HEK293 (cell line): ENCODE data around the gene GZF1.
A peak's percentile ranks its signal among the peaks of the same experiment; 100 is the strongest.

Experiments
- CTCF ChIA-PET: fragments of 350-600 bp; formaldehyde crosslinking; extraction: SDS; loops from one replicate; lab custom pipeline; 2021; ENCODE audit warnings: antibody characterized with exemption; lab: Yijun Ruan, JAX
- POLR2A ChIA-PET: fragments of 300-600 bp; formaldehyde crosslinking; extraction: SDS; loops from one replicate; lab custom pipeline; 2020; ENCODE audit warnings: antibody characterized with exemption, inconsistent platforms; lab: Yijun Ruan, JAX
- H3K27ac ChIP-seq: fragments of 200-500 bp; sonication (Bioruptor generic); 2 replicates; pipeline ENCODE4 v1.5.1; 2014; ENCODE audit warnings: low read depth, low read length, control low read depth, inconsistent platforms; ENCODE audit errors: extremely low read depth
- H3K36me3 ChIP-seq, 2 experiments: fragments of 200-500 bp in 1 of 2; sonication (Bioruptor generic) in 1 of 2; 1 replicate in 1 of 2; 2 replicates in 1 of 2; pipeline ENCODE4 v1.5.1; 2014 to 2017; ENCODE audit warnings: inconsistent platforms in 2 of 2, low read length in 2 of 2; ENCODE audit not compliant: control insufficient read depth in 2 of 2, insufficient read depth in 1 of 2
- H3K4me1 ChIP-seq: fragments of 200-500 bp; sonication (Bioruptor generic); 2 replicates; pipeline ENCODE4 v1.5.1; 2014; ENCODE audit warnings: mild to moderate bottlenecking, low read length, inconsistent platforms; ENCODE audit not compliant: control insufficient read depth, insufficient read depth
- H3K4me3 ChIP-seq: 2 replicates; pipeline ENCODE4 v1.5.1; 2011; ENCODE audit warnings: low read depth, mild to moderate bottlenecking, control low read depth, low read length, moderate library complexity
- H3K9me3 ChIP-seq: fragments of 200-500 bp; sonication (Bioruptor generic); 2 replicates; pipeline ENCODE4 v1.5.1; 2014; ENCODE audit warnings: low read depth, low read length, inconsistent platforms; ENCODE audit not compliant: control insufficient read depth, insufficient read depth
- GFI1B ChIP-seq: fragments of 450-650 bp; formaldehyde crosslinking; IDR thresholded peaks from 2 replicates; pipeline ENCODE4 v1.5.1; 2016; ENCODE audit warnings: missing biosample characterization, missing genetic modification characterization
- IKZF3 ChIP-seq: fragments of 450-650 bp; IDR thresholded peaks from 2 replicates; pipeline ENCODE4 v1.5.0; 2018; ENCODE audit warnings: missing biosample characterization, mild to moderate bottlenecking, missing genetic modification characterization, moderate library complexity
- KLF9 ChIP-seq: fragments of 450-650 bp; formaldehyde crosslinking; IDR thresholded peaks from 2 replicates; pipeline ENCODE4 v1.5.1; 2016; ENCODE audit warnings: missing biosample characterization, missing genetic modification characterization, low read depth
- MZF1 ChIP-seq: fragments of 450-650 bp; formaldehyde crosslinking; IDR thresholded peaks from 2 replicates; pipeline ENCODE4 v1.5.1; 2017; ENCODE audit warnings: missing biosample characterization, missing genetic modification characterization, borderline replicate concordance
- PATZ1 ChIP-seq: fragments of 450-650 bp; formaldehyde crosslinking; IDR thresholded peaks from 2 replicates; pipeline ENCODE4 v1.5.1; 2016; ENCODE audit warnings: missing biosample characterization, missing genetic modification characterization
- RBAK ChIP-seq: fragments of 450-650 bp; formaldehyde crosslinking; IDR thresholded peaks from 2 replicates; pipeline ENCODE4 v1.5.1; 2016; ENCODE audit warnings: missing biosample characterization, missing genetic modification characterization
- SALL2 ChIP-seq: fragments of 450-650 bp; formaldehyde crosslinking; IDR thresholded peaks from 2 replicates; pipeline ENCODE4 v1.5.0; 2017; ENCODE audit warnings: missing biosample characterization, mild to moderate bottlenecking, missing genetic modification characterization, borderline replicate concordance
- ZBTB20 ChIP-seq: fragments of 450-650 bp; formaldehyde crosslinking; IDR thresholded peaks from 2 replicates; pipeline ENCODE4 v1.5.1; 2016; ENCODE audit warnings: missing biosample characterization, missing genetic modification characterization
- ZBTB44 ChIP-seq: fragments of 450-650 bp; IDR thresholded peaks from 2 replicates; pipeline ENCODE4 v1.5.1; 2018; ENCODE audit warnings: missing biosample characterization, mild to moderate bottlenecking, missing genetic modification characterization
- ZFHX2 ChIP-seq: fragments of 450-650 bp; formaldehyde crosslinking; conservative IDR thresholded peaks from 2 replicates; pipeline ENCODE4 v1.5.1; 2016; ENCODE audit warnings: missing biosample characterization, missing genetic modification characterization
- ZFP37 ChIP-seq: fragments of 450-650 bp; formaldehyde crosslinking; IDR thresholded peaks from 2 replicates; pipeline ENCODE4 v1.5.1; 2016; ENCODE audit warnings: missing biosample characterization, missing genetic modification characterization
- ZNF175 ChIP-seq: fragments of 450-650 bp; formaldehyde crosslinking; IDR thresholded peaks from 2 replicates; pipeline ENCODE4 v1.5.1; 2016; ENCODE audit warnings: missing biosample characterization, missing genetic modification characterization
- ZNF2 ChIP-seq: fragments of 450-650 bp; formaldehyde crosslinking; IDR thresholded peaks from 2 replicates; pipeline ENCODE4 v1.5.1; 2016; ENCODE audit warnings: missing biosample characterization, missing genetic modification characterization
- ZNF23 ChIP-seq: fragments of 450-650 bp; formaldehyde crosslinking; IDR thresholded peaks from 2 replicates; pipeline ENCODE4 v1.5.1; 2016; ENCODE audit warnings: missing biosample characterization, missing genetic modification characterization, borderline replicate concordance
- ZNF280C ChIP-seq: fragments of 450-650 bp; formaldehyde crosslinking; IDR thresholded peaks from 2 replicates; pipeline ENCODE4 v1.5.1; 2016; ENCODE audit warnings: missing biosample characterization, missing genetic modification characterization
- ZNF311 ChIP-seq: fragments of 450-650 bp; formaldehyde crosslinking; IDR thresholded peaks from 2 replicates; pipeline ENCODE4 v1.5.1; 2017; ENCODE audit warnings: missing biosample characterization, missing genetic modification characterization, borderline replicate concordance
- ZNF341 ChIP-seq: fragments of 450-650 bp; formaldehyde crosslinking; IDR thresholded peaks from 2 replicates; pipeline ENCODE4; 2016; ENCODE audit warnings: low read depth, missing biosample characterization, missing genetic modification characterization
- ZNF394 ChIP-seq: fragments of 450-650 bp; formaldehyde crosslinking; IDR thresholded peaks from 2 replicates; pipeline ENCODE4 v1.5.1; 2016; ENCODE audit warnings: missing biosample characterization, missing genetic modification characterization, mild to moderate bottlenecking, moderate library complexity, borderline replicate concordance
- ZNF544 ChIP-seq: fragments of 450-650 bp; formaldehyde crosslinking; IDR thresholded peaks from 2 replicates; pipeline ENCODE4 v1.5.0; 2017; ENCODE audit warnings: missing biosample characterization, missing genetic modification characterization
- ZNF585B ChIP-seq: fragments of 450-650 bp; formaldehyde crosslinking; IDR thresholded peaks from 2 replicates; pipeline ENCODE4 v1.5.1; 2016; ENCODE audit warnings: missing biosample characterization, missing genetic modification characterization
- ZNF596 ChIP-seq: fragments of 450-650 bp; IDR thresholded peaks from 2 replicates; pipeline ENCODE4 v1.5.0; 2018; ENCODE audit warnings: missing biosample characterization, mild to moderate bottlenecking, missing genetic modification characterization, moderate library complexity
- ZNF610 ChIP-seq: fragments of 450-650 bp; formaldehyde crosslinking; IDR thresholded peaks from 2 replicates; pipeline ENCODE4 v1.5.1; 2016; ENCODE audit warnings: missing biosample characterization, missing genetic modification characterization, borderline replicate concordance
- ZNF626 ChIP-seq: fragments of 450-650 bp; sonication (Bioruptor Pico); formaldehyde crosslinking; IDR thresholded peaks from 2 replicates; pipeline ENCODE4 v1.5.1; 2018; ENCODE audit warnings: missing biosample characterization, missing genetic modification characterization, inconsistent platforms
- ZNF658 ChIP-seq: fragments of 450-650 bp; formaldehyde crosslinking; IDR thresholded peaks from 2 replicates; pipeline ENCODE4; 2016; ENCODE audit warnings: missing biosample characterization, missing genetic modification characterization
- ZNF76 ChIP-seq: fragments of 450-650 bp; formaldehyde crosslinking; IDR thresholded peaks from 2 replicates; pipeline ENCODE4; 2016; ENCODE audit warnings: low read depth, missing biosample characterization, missing genetic modification characterization, borderline replicate concordance
- ZNF768 ChIP-seq: fragments of 450-650 bp; formaldehyde crosslinking; IDR thresholded peaks from 2 replicates; pipeline ENCODE4 v1.5.1; 2018; ENCODE audit warnings: missing biosample characterization, mild to moderate bottlenecking, missing genetic modification characterization
- TF ChIP-seq, protein P1 (sequence below): fragments of 450-650 bp; formaldehyde crosslinking; IDR thresholded peaks from 2 replicates; pipeline ENCODE4 v1.5.1; 2016; ENCODE audit warnings: missing biosample characterization, missing genetic modification characterization
- TF ChIP-seq, protein P2 (sequence below): fragments of 450-650 bp; formaldehyde crosslinking; IDR thresholded peaks from 2 replicates; pipeline ENCODE4 v1.5.1; 2016; ENCODE audit warnings: missing biosample characterization, missing genetic modification characterization

GZF1 gene

GRCh38 chr20:23362392-23363256 is 642 bp downstream of the GZF1 start:
- ChIA-PET POLR2A (no interaction called here), CTCF (no interaction called here)
- H3K27ac ChIP-seq = peak overlapping the region; percentile 67; the same call in 1 of the 2 replicates
- peak overlapping the region; percentile 73 for H3K4me3 ChIP-seq
- no peaks in the 10 kb centered on the region for H3K9me3 ChIP-seq
- peaks cover 0 to 33% of the 10 kb centered on the region in 2 experiments; a peak in 1 of 3 replicates for H3K36me3 ChIP-seq
- H3K4me1 ChIP-seq = peaks cover 9% of the 10 kb centered on the region; the same call in 1 of the 2 replicates
- TF ChIP-seq ZFP37 (tag by site-specific recombination) (no peak), ZNF341 (peak; percentile 52; the same call in 1 of the 2 replicates), ZNF23 (tag by site-specific recombination) (no peak), RBAK (tag by site-specific recombination) (no peak), ZNF596 (tag by site-specific recombination) (no peak), IKZF3 (tag by site-specific recombination) (no peak), PATZ1 (tag by site-specific recombination) (no peak), ZFHX2 (tag by site-specific recombination) (0 out of 2 replicates have a peak, but pooled peaks have one; percentile 11), ZBTB44 (tag by site-specific recombination) (no peak), ZNF311 (tag by site-specific recombination) (no peak), ZNF544 (tag by site-specific recombination) (no peak), ZBTB20 (tag by site-specific recombination) (peak; percentile 62; the same call in 1 of the 2 replicates), KLF9 (tag by site-specific recombination) (no peak; the same call in 1 of the 2 replicates), ZNF175 (no peak), ZNF658 (tag by site-specific recombination) (no peak), ZNF76 (tag by site-specific recombination) (no peak), MZF1 (tag by site-specific recombination) (no peak), ZNF394 (no peak), SALL2 (no peak), GFI1B (tag by site-specific recombination) (no peak), ZNF2 (tag by site-specific recombination) (no peak), ZNF610 (tag by site-specific recombination) (no peak), ZNF280C (no peak), ZNF768 (tag by site-specific recombination) (no peak), ZNF626 (no peak), ZNF585B (tag by site-specific recombination) (no peak)
- TF ChIP-seq, protein P1, sequence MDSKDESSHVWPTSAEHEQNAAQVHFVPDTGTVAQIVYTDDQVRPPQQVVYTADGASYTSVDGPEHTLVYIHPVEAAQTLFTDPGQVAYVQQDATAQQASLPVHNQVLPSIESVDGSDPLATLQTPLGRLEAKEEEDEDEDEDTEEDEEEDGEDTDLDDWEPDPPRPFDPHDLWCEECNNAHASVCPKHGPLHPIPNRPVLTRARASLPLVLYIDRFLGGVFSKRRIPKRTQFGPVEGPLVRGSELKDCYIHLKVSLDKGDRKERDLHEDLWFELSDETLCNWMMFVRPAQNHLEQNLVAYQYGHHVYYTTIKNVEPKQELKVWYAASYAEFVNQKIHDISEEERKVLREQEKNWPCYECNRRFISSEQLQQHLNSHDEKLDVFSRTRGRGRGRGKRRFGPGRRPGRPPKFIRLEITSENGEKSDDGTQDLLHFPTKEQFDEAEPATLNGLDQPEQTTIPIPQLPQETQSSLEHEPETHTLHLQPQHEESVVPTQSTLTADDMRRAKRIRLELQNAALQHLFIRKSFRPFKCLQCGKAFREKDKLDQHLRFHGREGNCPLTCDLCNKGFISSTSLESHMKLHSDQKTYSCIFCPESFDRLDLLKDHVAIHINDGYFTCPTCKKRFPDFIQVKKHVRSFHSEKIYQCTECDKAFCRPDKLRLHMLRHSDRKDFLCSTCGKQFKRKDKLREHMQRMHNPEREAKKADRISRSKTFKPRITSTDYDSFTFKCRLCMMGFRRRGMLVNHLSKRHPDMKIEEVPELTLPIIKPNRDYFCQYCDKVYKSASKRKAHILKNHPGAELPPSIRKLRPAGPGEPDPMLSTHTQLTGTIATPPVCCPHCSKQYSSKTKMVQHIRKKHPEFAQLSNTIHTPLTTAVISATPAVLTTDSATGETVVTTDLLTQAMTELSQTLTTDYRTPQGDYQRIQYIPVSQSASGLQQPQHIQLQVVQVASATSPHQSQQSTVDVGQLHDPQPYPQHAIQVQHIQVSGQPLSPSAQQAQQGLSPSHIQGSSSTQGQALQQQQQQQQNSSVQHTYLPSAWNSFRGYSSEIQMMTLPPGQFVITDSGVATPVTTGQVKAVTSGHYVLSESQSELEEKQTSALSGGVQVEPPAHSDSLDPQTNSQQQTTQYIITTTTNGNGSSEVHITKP (tag by site-specific recombination) = no peak
- TF ChIP-seq, protein P2, sequence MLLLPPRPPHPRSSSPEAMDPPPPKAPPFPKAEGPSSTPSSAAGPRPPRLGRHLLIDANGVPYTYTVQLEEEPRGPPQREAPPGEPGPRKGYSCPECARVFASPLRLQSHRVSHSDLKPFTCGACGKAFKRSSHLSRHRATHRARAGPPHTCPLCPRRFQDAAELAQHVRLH (tag by site-specific recombination) = no peak
